A549 (cell line): ENCODE results near the gene DSCAM. TPM values are rescaled to one million over a fixed set of nuclear protein-coding genes. Genes with fewer than 3 reads are reported as not detected.

Source experiments
- ATAC-seq, 2 experiments: fragments of 200-7000 bp in 1 of 2; fragments of >200 bp in 1 of 2; cut with Nextera tagmentation in 1 of 2; cut with Tn5 transposase in 1 of 2; 3 replicates each; pipeline versions ENCODE4 v1.8.0 to v1.9.1; 2018 to 2020; ENCODE audit warnings: mild to moderate bottlenecking in 1 of 2, moderate library complexity in 1 of 2
- CTCF ChIA-PET: fragments of 300-600 bp; sonication (Branson Sonifier 250); formaldehyde crosslinking; extraction: SDS; loops from one replicate; lab custom pipeline; 2021; ENCODE audit warnings: antibody characterized with exemption, inconsistent platforms; lab: Yijun Ruan, JAX
- POLR2A ChIA-PET: fragments of 350-600 bp; formaldehyde crosslinking; extraction: SDS; loops from one replicate; lab custom pipeline; 2021; ENCODE audit warnings: antibody characterized with exemption, inconsistent platforms; lab: Yijun Ruan, JAX
- DNase-seq, 2 experiments: peaks; one replicate each; pipeline versions ENCODE4 v3.0.0 to v3.0.0-alpha.2; 2011 to 2016; ENCODE audit warnings: low read depth in 1 of 2, low spot score in 1 of 2
- FAIRE-seq: peaks from 2 replicates; lab custom pipeline; 2011; peaks lifted over from hg19 to GRCh38; lab: Jason Lieb, UNC
- H3K27ac ChIP-seq, 2 experiments: fragments of >200 bp; sonication (Bioruptor Twin); formaldehyde crosslinking; 3 replicates each; pipeline ENCODE4 v1.5.1; 2016 to 2017
- H3K4me1 ChIP-seq: fragments of >200 bp; sonication (Bioruptor Twin); formaldehyde crosslinking; 3 replicates; pipeline ENCODE4 v1.6.1; 2016
- H3K4me2 ChIP-seq: fragments of >200 bp; sonication (Bioruptor Twin); formaldehyde crosslinking; 3 replicates; pipeline ENCODE4 v1.6.1; 2016
- H3K4me3 ChIP-seq: fragments of >200 bp; sonication (Bioruptor Twin); formaldehyde crosslinking; 3 replicates; pipeline ENCODE4 v1.5.1; 2016
- H3K9me3 ChIP-seq: fragments of >200 bp; sonication (Bioruptor Twin); formaldehyde crosslinking; 3 replicates; pipeline ENCODE4 v1.6.1; 2016
- ATOH8 ChIP-seq: fragments of 250-450 bp; sonication (Bioruptor Pico); IDR thresholded peaks from 2 replicates; pipeline ENCODE4 v1.5.0; 2020; ENCODE audit warnings: low read depth, mild to moderate bottlenecking, moderate library complexity
- BCL3 ChIP-seq: fragments of >200 bp; sonication (Bioruptor Twin); formaldehyde crosslinking; IDR thresholded peaks from 3 replicates; pipeline ENCODE4 v1.6.1; 2016
- BHLHE40 ChIP-seq: IDR thresholded peaks from 2 replicates; pipeline ENCODE4 v1.6.1; 2012; ENCODE audit warnings: low read depth, low read length, inconsistent platforms
- CBX2 ChIP-seq: fragments of 200-600 bp; sonication (generic); IDR thresholded peaks from 2 replicates; pipeline ENCODE4 v1.6.1; 2016; ENCODE audit warnings: low read depth, mild to moderate bottlenecking, borderline replicate concordance
- CEBPB ChIP-seq, 2 experiments: fragments of >200 bp in 1 of 2; sonication (Bioruptor Twin) in 1 of 2; formaldehyde crosslinking in 1 of 2; IDR thresholded peaks; 2 replicates each; pipeline ENCODE4 v1.6.1; 2012 to 2016
- CHD4 ChIP-seq: fragments of 200-600 bp; sonication (generic); IDR thresholded peaks from 2 replicates; pipeline ENCODE4 v1.6.1; 2016; ENCODE audit warnings: antibody characterized with exemption, mild to moderate bottlenecking, borderline replicate concordance
- CTCF ChIP-seq: fragments of >200 bp; sonication (Bioruptor Twin); formaldehyde crosslinking; IDR thresholded peaks from 3 replicates; pipeline ENCODE4 v1.5.1; 2016
- E2F6 ChIP-seq: IDR thresholded peaks from 2 replicates; pipeline ENCODE4 v1.6.1; 2012; ENCODE audit warnings: low read depth, borderline replicate concordance
- ELK1 ChIP-seq: fragments of 150-350 bp; IDR thresholded peaks from 2 replicates; pipeline ENCODE4 v1.6.1; 2014; ENCODE audit warnings: low read depth, mild to moderate bottlenecking, low read length
- FOSB ChIP-seq: fragments of 250-450 bp; sonication (Bioruptor Pico); IDR thresholded peaks from 2 replicates; pipeline ENCODE4 v1.5.0; 2020; ENCODE audit warnings: mild to moderate bottlenecking, moderate library complexity
- FOSL2 ChIP-seq, 2 experiments: fragments of 450-650 bp in 1 of 2; fragments of >200 bp in 1 of 2; sonication (Bioruptor Twin) in 1 of 2; formaldehyde crosslinking; IDR thresholded peaks; 2 replicates each; pipeline versions ENCODE4 v1.5.0 to v1.6.1; 2016 to 2020; ENCODE audit warnings: mild to moderate bottlenecking in 1 of 2, moderate library complexity in 1 of 2
- FOXS1 ChIP-seq: fragments of 250-450 bp; sonication (Bioruptor Pico); IDR thresholded peaks from 2 replicates; pipeline ENCODE4 v1.5.0; 2020; ENCODE audit warnings: mild to moderate bottlenecking, moderate library complexity
- HES2 ChIP-seq: fragments of >200 bp; sonication (Bioruptor Twin); formaldehyde crosslinking; IDR thresholded peaks from 2 replicates; pipeline ENCODE4 v1.6.1; 2016
- HMGXB4 ChIP-seq: fragments of 250-450 bp; sonication (Bioruptor Pico); IDR thresholded peaks from 2 replicates; pipeline ENCODE4 v1.5.0; 2021; ENCODE audit warnings: mild to moderate bottlenecking, moderate library complexity, borderline replicate concordance
- HOXA7 ChIP-seq: fragments of 250-450 bp; sonication (Bioruptor Pico); IDR thresholded peaks from 2 replicates; pipeline ENCODE4 v1.5.0; 2020; ENCODE audit warnings: mild to moderate bottlenecking, moderate library complexity
- HOXB13 ChIP-seq: fragments of 250-450 bp; sonication (Bioruptor Pico); IDR thresholded peaks from 2 replicates; pipeline ENCODE4 v1.5.0; 2020; ENCODE audit warnings: low read depth, mild to moderate bottlenecking, moderate library complexity
- HOXB5 ChIP-seq: fragments of 250-450 bp; sonication (Bioruptor Pico); IDR thresholded peaks from 2 replicates; pipeline ENCODE4 v1.5.0; 2020; ENCODE audit warnings: mild to moderate bottlenecking, moderate library complexity
- KDM1A ChIP-seq: fragments of 200-600 bp; sonication (generic); IDR thresholded peaks from 2 replicates; pipeline ENCODE4 v1.6.1; 2016; ENCODE audit warnings: low read depth, mild to moderate bottlenecking
- NFE2L2 ChIP-seq: fragments of 150-350 bp; conservative IDR thresholded peaks from 2 replicates; pipeline ENCODE4 v1.6.1; 2014; ENCODE audit warnings: low read length
- POLR2A ChIP-seq: IDR thresholded peaks from 2 replicates; pipeline ENCODE4 v1.6.1; 2012; ENCODE audit warnings: mild to moderate bottlenecking, low read length
- POLR2AphosphoS2 ChIP-seq: conservative IDR thresholded peaks from 2 replicates; pipeline ENCODE4 v1.6.1; 2012; ENCODE audit warnings: low read length, improper control_type of control experiment, inconsistent platforms
- RCOR1 ChIP-seq: fragments of 150-350 bp; IDR thresholded peaks from 2 replicates; pipeline ENCODE4 v1.6.1; 2014; ENCODE audit warnings: antibody characterized with exemption, low read length, low read depth
- RNF2 ChIP-seq: fragments of 200-600 bp; sonication (generic); IDR thresholded peaks from 2 replicates; pipeline ENCODE4 v1.6.1; 2016; ENCODE audit warnings: low read depth, mild to moderate bottlenecking, antibody characterized with exemption, moderate library complexity, borderline replicate concordance
- SMC3 ChIP-seq: fragments of >200 bp; sonication (Bioruptor Twin); formaldehyde crosslinking; IDR thresholded peaks from 3 replicates; pipeline ENCODE4 v1.6.1; 2018; ENCODE audit warnings: inconsistent platforms
- ZC3H11A ChIP-seq: fragments of 450-650 bp; IDR thresholded peaks from 2 replicates; pipeline ENCODE4 v1.6.1; 2014; ENCODE audit warnings: antibody characterized with exemption, mild to moderate bottlenecking
- WGBS: methylation state at CpG from one replicate; pipeline ENCODE4 v1.1.6; 2017; ENCODE audit errors: missing lambda C conversion rate; 5-methylcytosine and 5-hydroxymethylcytosine counted together
- polyA plus RNA-seq, 4 experiments: library from polyadenylated mRNA; depleted of rRNA in 3 of 4; stranded (reverse); fragments of >200 nt; fragmentation: RNase III in 1 of 4; extraction: RNeasy Plus Mini Kit Qiagen cat#74134 plus additional on column Dnase treatment in 1 of 4; gene quantifications; 2 replicates in 3 of 4; 3 replicates in 1 of 4; pipeline ENCODE4 v1.2.3, GENCODE V29; 2011 to 2017

The DSCAM gene
- polyA plus RNA-seq, 2 of the 4 experiments (the other 2 are of a cell fraction): not detected

- 6% methylated on average over 3 of the region's 3 CpGs for WGBS
- Histone ChIP-seq H3K4me1 (no peaks in the 10 kb centered on the region), H3K9me3 (no peaks in the 10 kb centered on the region), H3K4me3 (no peak overlapping the region), H3K27ac (no peak overlapping the region), H3K4me2 (no peak overlapping the region)
- FAIRE-seq: no peak
- TF ChIP-seq NFE2L2 (no peak), ZC3H11A (no peak), BHLHE40 (no peak), ELK1 (no peak), CHD4 (no peak), RCOR1 (no peak), POLR2A (no peak), KDM1A (no peak), HOXB5 (no peak), CBX2 (no peak), HOXB13 (CRISPR knock-in tag) (no peak)
- POLR2A ChIA-PET: no interaction called here
- CTCF ChIA-PET: no interaction called here
- DNase-seq: no peak
- no peak for ATAC-seq
These were observed 655.8 kb downstream of the DSCAM start for GRCh38 chr21:40191196-40191595.

- ChIA-PET CTCF (no interaction called here), POLR2A (no interaction called here)
- WGBS: 21% methylated on average over 9 of the region's 9 CpGs
- TF ChIP-seq E2F6: no peak
- no peak for TF ChIP-seq FOSB (CRISPR knock-in tag)
- no peak for TF ChIP-seq BCL3
- no peak for TF ChIP-seq NFE2L2
- no peak for TF ChIP-seq SMC3
- TF ChIP-seq CEBPB (IDR thresholded peaks at IDR 0.05): no peak
- TF ChIP-seq HES2: no peak
- no peak for TF ChIP-seq ATOH8 (CRISPR knock-in tag)
- no peak for TF ChIP-seq HMGXB4 (CRISPR knock-in tag)
- no peak for TF ChIP-seq RNF2
- no peak for TF ChIP-seq FOSL2 (IDR thresholded peaks at IDR 0.05)
- no peak for TF ChIP-seq FOSL2 (CRISPR knock-in tag; IDR thresholded peaks at IDR 0.05)
- no peak for TF ChIP-seq FOXS1 (CRISPR knock-in tag)
- no peak for TF ChIP-seq HOXA7 (CRISPR knock-in tag)
- TF ChIP-seq ELK1: no peak
- TF ChIP-seq POLR2AphosphoS2: no peak
- TF ChIP-seq CTCF: no peak
- TF ChIP-seq HOXB5: no peak
- H3K4me2 ChIP-seq: no peak overlapping the region
- H3K9me3 ChIP-seq: no peaks in the 10 kb centered on the region
- DNase-seq (no peak), FAIRE-seq (no peak), ATAC-seq (no peak)
- H3K4me3 ChIP-seq: no peak overlapping the region
- H3K4me1 ChIP-seq: no peaks in the 10 kb centered on the region
- no peak overlapping the region for H3K27ac ChIP-seq
These were observed 658.9 kb downstream of the DSCAM start for GRCh38 chr21:40187946-40188654.
